ENCODE data around the gene SYTL1. TPM values are rescaled to one million over a fixed set of nuclear protein-coding genes. Genes with fewer than 3 reads are reported as not detected.

SYTL1 gene
- total and polyA plus RNA-seq, 9 of the 15 experiments (the other 6 are each of a cell fraction or from before 2014, with no cell fraction given) = 0.04 to 9.3 (median 1.7) TPM

GRCh38 chr1:27357281-27358037 is 15.6 kb downstream of the SYTL1 start (continued):
- TF ChIP-seq RCOR1 (IDR thresholded peaks at IDR 0.05; ENCODE audit: borderline replicate concordance in 1 of 2, low read depth in 2 of 2, low read length in 2 of 2) (peak; percentile 5 to 18; a peak in 2 of 4 replicates), CBFB (CRISPR knock-in tag; IDR thresholded peaks at IDR 0.05) (no peak), ELF2 (CRISPR knock-in tag; IDR thresholded peaks at IDR 0.05) (no peak), ATF7 (IDR thresholded peaks at IDR 0.05) (0 out of 2 replicates have a peak, but pooled peaks have one; percentile 39), POLR2G (IDR thresholded peaks at IDR 0.05; ENCODE audit: low read depth, low read length) (peak; percentile 31; the same call in 1 of the 2 replicates), ZMIZ1 (IDR thresholded peaks at IDR 0.05; ENCODE audit: low read depth in 2 of 2, low read length in 2 of 2) (0 out of 4 replicates have a peak, but pooled peaks of 1 of the 2 experiments have one; percentile 36), TRIM25 (IDR thresholded peaks at IDR 0.05; ENCODE audit: borderline replicate concordance) (no peak), FIP1L1 (IDR thresholded peaks at IDR 0.05; ENCODE audit: low read depth, low read length, poor library complexity, severe bottlenecking) (peak; percentile 76), FOXK2 (conservative IDR thresholded peaks at IDR 0.05 in 1 of 2, IDR thresholded peaks at IDR 0.05 in 1 of 2; ENCODE audit: low read depth in 2 of 2) (peak; percentile 34 to 54; a peak in 1 of 4 replicates), ZNF263 (CRISPR knock-in tag; IDR thresholded peaks at IDR 0.05; ENCODE audit: borderline replicate concordance) (peak; percentile 51; the same call in 1 of the 2 replicates), DEAF1 (CRISPR knock-in tag; IDR thresholded peaks at IDR 0.05) (peak; percentile 45; the same call in 1 of the 2 replicates), CTCFL (IDR thresholded peaks at IDR 0.05; ENCODE audit: borderline replicate concordance, insufficient read depth, low read depth, low read length, poor library complexity, severe bottlenecking) (peak; percentile 90), KLF13 (tag; IDR thresholded peaks at IDR 0.05; ENCODE audit: borderline replicate concordance, low read depth) (peak; percentile 89), POLR2H (tag; IDR thresholded peaks at IDR 0.05; ENCODE audit: low read depth) (no peak), TAF7 (tag; IDR thresholded peaks at IDR 0.05) (no peak), RB1 (IDR thresholded peaks at IDR 0.05; ENCODE audit: low read depth) (peak; percentile 72), MXI1 (IDR thresholded peaks at IDR 0.05; ENCODE audit: low read depth, low read length) (no peak)

Measured in K562 (cell line).